Dermis microvascular lymphatic vessel endothelial cell (primary cell): ENCODE data around the gene PAX6. TPM values are rescaled to one million over a fixed set of nuclear protein-coding genes. Genes with fewer than 3 reads are reported as not detected.

ENCODE experiments used
- DNase-seq, 2 donors: peaks; one replicate each; pipeline versions ENCODE4 v3.0.0 to v3.0.0-alpha.2; 2010; ENCODE audit warnings: low read depth in 2 of 2
- total RNA-seq: library from RNA; depleted of rRNA; stranded (reverse); fragments of >200 nt; gene quantifications from 2 replicates; pipeline ENCODE4 v1.2.1, GENCODE V29; 2014

The PAX6 gene
- total RNA-seq, 1 donor from 2014 or later, result not detected

DNA sequence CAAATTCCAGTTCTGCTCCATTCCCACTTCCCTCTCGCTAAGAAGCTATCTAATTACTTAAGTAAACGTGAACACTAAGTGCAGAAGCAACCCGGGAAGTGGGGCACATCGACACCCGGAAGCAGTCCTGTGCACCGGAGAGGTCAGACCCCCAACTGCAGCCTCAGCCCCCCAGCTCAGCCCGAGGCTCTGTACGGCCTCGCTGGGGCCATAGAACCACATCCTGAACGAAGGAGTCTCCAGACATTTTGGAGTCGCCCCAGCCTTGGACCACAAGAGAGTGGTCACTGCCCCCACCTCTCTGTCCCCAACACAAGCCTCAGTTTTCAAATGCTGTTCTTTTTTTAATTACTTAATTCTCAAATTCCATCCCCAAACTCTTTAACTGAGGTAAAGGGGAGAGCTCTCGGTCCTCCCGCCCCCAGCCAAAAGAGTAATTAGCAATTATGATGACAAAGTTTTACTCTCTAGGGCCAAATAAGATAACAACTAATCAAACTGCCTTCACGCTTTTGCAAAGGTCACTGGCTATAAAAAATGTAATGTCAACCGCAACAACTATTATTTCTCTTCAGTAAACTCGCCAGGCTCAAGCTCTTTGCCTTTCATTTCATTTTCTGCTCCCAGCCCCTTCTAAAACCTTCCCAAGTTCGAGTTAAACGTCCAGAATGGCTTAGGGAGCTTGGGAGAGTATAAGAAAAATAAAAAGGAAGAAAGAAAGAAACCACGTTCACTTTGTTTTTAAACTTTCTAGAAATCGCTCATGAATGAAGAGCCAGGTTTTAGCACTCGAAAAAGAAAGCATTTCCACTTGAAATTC is 2.2 kb downstream of the PAX6 start:
- no peak for DNase-seq

- no peak for DNase-seq
These were observed 3.1 kb downstream of the PAX6 start for GRCh38 chr11:31807799-31808667.

DNA sequence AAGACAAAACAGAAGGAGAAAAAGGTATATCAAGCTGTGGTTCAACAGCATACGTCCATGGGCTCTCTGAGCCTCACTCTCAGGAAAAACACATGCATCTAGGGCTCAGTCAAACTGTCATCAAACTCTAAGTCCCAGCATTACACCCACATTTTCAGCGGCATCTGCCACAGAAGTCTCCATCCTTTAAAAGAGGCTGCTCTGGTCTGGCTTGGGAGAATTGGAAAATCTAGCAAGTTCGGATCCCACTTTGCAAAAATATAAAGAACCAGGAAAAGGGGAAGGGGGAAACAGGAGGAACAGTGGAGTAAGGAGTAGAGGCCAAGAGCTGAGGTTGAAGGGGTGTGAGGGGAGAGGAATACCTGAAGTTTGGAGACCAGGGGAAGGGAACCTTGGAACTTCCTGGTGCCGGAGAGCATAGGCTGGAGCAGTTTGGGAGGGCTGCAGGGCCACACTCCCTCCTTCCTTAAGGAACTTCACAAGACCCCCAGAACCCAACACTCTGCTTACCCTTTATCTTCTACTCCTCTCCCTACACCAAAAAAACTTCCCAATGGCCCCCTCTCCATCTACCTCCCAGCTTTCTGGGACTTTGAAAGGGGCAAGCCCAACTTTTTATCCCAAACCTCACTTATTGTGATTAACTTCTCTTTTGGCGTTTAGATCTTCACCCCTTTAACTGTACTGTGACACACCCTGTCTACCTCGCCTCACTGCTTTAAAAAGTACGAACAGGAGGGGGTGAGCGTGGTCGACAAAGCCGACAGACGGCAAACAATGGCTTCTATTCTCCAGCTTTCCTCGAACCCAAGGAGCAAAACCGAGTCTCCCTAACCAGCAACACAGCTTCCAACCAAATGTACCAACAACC is 4.0 kb downstream of the PAX6 start:
- no peak for DNase-seq

DNA sequence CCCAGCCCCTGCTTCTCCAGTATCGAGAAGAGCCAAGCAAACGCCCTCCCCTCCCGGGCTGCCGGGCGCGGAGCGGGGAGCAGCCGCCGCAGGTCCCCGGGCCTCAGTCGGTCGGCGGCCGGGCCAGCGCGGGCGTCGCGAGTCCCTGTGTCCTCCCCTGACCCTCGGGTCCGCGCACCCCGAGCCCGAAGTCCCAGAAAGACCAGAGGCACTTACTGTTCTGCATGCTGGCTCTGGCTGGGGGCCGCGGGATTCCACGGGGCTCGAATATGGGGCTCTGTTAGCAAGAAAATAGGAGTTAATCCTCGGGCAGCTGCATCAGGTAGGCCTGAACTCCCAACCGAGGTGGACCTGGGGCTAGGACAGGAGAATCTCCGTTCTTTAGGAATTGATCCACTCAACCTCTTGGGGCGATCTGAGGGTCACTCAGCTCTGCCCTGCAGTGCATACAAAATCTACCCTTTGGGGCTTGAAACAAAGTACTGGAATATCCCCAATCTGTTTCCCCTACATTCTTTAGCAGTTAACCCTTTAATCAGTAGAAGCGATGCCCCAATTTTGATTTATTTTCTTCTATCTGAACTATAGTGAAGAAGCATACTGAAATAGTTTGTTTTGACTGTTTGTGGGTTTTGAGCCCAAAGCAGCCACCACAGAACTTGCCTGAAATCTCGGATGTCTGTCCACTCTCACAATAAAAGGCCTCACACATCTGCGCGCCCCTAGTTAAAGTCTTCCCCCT is 4.8 kb downstream of the PAX6 start:
- no peak for DNase-seq

GRCh38 chr11:31805629-31806185 is 5.4 kb downstream of the PAX6 start:
- no peak for DNase-seq

- DNase-seq, result no peak
These were observed 6.0 kb downstream of the PAX6 start for GRCh38 chr11:31805037-31805628.

DNA sequence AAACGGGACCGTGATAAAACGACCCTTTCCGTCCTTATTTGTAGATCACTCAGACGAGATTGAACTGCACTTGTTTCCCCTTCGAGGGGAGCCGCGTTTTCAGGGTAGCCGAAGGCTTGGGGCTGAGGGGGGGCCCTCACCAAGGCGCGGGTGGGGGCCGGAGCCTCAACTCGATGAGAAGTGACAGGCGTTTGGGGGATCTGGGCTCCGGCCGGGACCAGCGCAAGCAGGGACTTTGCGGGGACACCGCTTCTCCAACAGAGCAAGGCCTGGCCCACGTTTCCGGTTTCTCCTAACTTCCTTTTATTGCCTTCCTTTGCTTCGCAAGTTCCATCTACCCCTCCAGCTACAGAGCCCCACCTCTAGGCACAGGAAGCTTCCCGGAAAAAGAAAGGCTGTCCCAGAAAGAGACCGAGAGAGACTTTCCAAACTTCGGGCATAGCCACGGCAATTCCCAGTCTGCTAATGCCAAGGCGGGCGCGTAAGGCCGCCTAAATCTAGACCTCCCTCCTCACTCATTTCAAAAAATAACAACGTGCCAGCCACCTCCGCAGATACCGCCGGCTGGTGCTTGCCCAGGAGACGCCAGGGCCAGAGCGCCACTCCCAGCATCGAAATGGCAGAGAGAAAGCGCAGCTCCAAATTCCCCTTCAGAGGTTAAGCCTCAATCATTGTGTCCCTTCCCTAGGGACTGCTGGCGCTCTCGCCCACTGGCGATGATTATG is 6.6 kb downstream of the PAX6 start:
- no peak for DNase-seq

GRCh38 chr11:31803813-31804311 is 7.3 kb downstream of the PAX6 start:
- no peak for DNase-seq

DNA sequence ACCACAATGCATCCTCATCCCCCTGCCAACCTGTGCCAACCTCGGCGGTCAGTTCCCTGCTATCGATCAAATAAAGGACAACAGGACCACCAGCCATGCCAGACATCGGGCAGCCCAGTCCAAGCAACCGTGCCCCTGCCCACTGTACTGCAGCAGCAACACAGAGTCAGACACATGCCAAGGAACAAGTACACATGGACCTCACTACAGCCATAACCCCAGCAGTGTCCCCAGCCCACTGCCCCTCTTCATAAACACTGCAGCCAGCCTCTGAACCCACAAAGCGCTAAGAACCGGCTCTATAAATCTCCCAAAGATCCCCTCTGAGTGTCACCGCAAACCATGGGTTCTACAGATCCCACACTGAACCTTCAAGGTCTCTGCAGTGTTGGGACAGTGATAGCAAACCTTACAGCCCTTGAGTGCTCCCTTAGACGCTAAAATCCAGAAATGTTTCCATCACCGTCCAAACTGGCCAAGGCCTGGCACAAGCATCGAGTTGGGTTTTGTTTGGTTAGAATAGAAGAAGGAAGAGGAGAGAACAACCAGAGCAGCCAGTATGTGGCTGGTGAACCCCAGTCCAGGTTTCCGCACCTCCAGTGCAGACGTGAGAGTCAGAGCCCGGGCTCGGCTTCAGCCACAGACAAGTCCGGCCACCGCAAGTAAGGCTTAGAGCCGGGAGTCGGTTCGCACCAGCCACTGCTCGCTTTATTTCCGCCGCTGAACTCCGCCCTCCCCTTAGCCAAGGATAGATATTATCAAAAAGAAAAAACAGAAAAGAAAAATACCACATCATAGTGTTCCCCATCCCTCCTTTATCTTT is 7.9 kb downstream of the PAX6 start:
- DNase-seq, result no peak

DNA sequence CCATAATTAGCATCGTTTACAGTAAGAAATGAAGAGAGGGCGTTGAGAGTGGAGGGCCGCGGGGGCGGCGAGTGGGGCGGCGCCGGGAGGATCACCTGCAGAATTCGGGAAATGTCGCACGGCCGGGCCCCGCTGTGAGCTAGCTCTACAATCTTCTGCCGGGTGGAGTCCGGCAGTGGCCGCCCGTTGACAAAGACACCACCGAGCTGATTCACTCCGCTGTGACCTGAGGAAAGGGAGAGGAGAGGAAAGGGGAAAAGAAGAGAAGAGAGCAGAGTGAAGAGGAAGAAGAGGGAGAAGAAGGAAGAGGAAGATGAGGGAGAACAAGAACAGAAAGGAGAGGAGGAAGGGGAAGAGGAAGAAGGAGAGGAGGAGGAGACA is 8.5 kb downstream of the PAX6 start:
- no peak for DNase-seq

DNA sequence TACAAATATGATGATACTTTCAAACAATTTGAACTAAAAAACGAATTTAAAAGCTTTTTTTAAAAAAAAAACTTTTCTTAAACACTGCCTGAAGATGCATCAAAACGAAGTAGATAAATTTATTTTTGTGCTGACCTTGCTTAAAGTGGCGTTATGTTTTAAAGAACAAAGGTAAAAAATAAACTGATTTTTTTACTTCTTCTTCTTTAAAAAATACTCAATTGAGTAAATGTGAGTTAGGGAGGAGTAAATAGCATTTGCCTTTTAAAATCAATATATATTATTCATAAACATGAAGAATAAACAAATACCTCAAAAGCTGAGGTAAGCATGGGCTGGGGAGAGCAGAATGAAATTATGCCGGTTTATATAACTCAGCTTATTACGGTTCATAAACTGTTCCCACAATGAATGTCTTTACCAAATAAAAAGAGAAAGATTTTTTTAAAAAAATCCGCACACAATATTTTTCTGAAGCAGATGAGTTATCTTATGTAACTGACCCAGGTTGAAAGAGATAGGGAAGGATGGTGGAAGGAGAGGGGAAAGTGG is 9.0 kb downstream of the PAX6 start:
- no peak for DNase-seq

GRCh38 chr11:31801298-31801702 is 9.8 kb downstream of the PAX6 start:
- DNase-seq, result no peak

GRCh38 chr11:31800398-31801265 is 10.5 kb downstream of the PAX6 start:
- no peak for DNase-seq

GRCh38 chr11:31799435-31800397 is 11.4 kb downstream of the PAX6 start:
- DNase-seq, result no peak

DNA sequence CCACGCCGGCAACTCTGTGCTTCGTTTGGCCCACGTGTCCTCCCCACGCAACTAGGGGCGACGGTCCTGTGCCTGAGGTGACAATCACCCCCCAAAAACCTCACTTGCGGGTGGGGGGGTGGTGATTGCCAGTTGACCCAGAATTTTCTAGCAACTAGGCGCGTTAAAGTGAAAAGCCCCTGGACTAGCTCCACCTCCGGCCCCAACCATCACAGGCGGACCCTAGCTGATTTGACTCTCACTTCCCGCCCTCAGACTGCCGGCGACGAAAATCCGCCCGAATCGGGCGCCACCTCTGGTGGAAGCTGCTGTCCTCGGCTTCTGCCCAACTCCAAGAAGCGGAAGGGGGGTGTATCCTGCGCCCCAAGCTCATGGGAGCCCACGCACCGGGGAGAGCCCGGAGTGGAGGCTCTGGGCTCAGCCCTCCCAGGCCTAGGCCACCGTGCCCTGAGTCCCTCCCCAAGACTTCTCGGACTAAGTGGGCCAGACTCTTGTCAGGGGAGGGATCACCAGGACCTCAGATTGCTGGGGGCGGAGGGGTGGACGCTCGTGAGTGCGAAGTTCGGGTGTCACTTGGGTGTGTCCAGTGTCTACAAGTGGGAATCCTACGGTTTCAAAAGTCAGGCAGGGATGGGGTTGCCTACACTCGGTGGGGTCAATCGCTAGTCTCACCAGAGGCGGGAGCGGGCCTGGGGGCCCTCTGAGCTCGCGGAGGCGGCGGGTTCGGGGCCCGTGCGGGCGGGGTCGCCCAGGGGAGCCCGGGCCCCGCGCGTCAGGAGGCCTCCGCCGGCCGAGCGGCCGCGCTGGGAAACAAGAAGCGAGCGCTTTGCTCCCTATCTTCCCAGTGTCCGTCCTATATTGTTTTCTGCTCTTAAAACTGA is 12.3 kb downstream of the PAX6 start:
- DNase-seq, result no peak
